Occipital lobe (tissue), 2 donors: ENCODE measurements around the gene FAM120A. TPM values are rescaled to one million over a fixed set of nuclear protein-coding genes. Genes with fewer than 3 reads are reported as not detected.

Source experiments
- DNase-seq: peaks from one replicate; lab custom pipeline; 2025; lab: John Stamatoyannopoulos, UW
- total RNA-seq: library from RNA; depleted of rRNA; stranded (reverse); fragments of >200 nt; gene quantifications from one replicate; pipeline ENCODE4 v1.2.3, GENCODE V29; 2014

The FAM120A gene
- total RNA-seq, 1 donor from 2014 or later: 66.9 TPM

- DNase-seq: no peak
Measured at GRCh38 chr9:93467462-93467861, 16.0 kb downstream of the FAM120A start.

GRCh38 chr9:93468763-93469456 is 17.4 kb downstream of the FAM120A start:
- no peak for DNase-seq

- no peak for DNase-seq
Measured at GRCh38 chr9:93470391-93470790, 18.9 kb downstream of the FAM120A start.

GRCh38 chr9:93471124-93471523 is 19.6 kb downstream of the FAM120A start:
- no peak for DNase-seq

- no peak for DNase-seq
Measured at GRCh38 chr9:93473411-93473810, 21.9 kb downstream of the FAM120A start.

GRCh38 chr9:93475108-93475507 is 23.6 kb downstream of the FAM120A start:
- DNase-seq: no peak

GRCh38 chr9:93475856-93476255 is 24.4 kb downstream of the FAM120A start:
- DNase-seq: no peak

GRCh38 chr9:93476924-93477323 is 25.4 kb downstream of the FAM120A start:
- no peak for DNase-seq

- no peak for DNase-seq
Measured at GRCh38 chr9:93477397-93477796, 25.9 kb downstream of the FAM120A start.

GRCh38 chr9:93479726-93480125 is 28.2 kb downstream of the FAM120A start:
- no peak for DNase-seq

- no peak for DNase-seq
Measured at GRCh38 chr9:93480262-93480661, 28.8 kb downstream of the FAM120A start.

GRCh38 chr9:93480728-93481324 is 29.3 kb downstream of the FAM120A start:
- no peak for DNase-seq

GRCh38 chr9:93483497-93483896 is 32.0 kb downstream of the FAM120A start:
- no peak for DNase-seq

GRCh38 chr9:93486268-93486667 is 34.8 kb downstream of the FAM120A start:
- DNase-seq: no peak

GRCh38 chr9:93488244-93488643 is 36.8 kb downstream of the FAM120A start:
- peak; percentile 32 for DNase-seq

- DNase-seq: no peak
Measured at GRCh38 chr9:93491593-93492232, 40.2 kb downstream of the FAM120A start.

- DNase-seq: no peak
Measured at GRCh38 chr9:93492327-93492726, 40.8 kb downstream of the FAM120A start.

GRCh38 chr9:93493949-93494348 is 42.5 kb downstream of the FAM120A start:
- DNase-seq: no peak

- no peak for DNase-seq
Measured at GRCh38 chr9:93496285-93496684, 44.8 kb downstream of the FAM120A start.

- DNase-seq: no peak
Measured at GRCh38 chr9:93500571-93501298, 49.2 kb downstream of the FAM120A start.

- no peak for DNase-seq
Measured at GRCh38 chr9:93501406-93501805, 49.9 kb downstream of the FAM120A start.

GRCh38 chr9:93503381-93503780 is 51.9 kb downstream of the FAM120A start:
- DNase-seq: no peak
